ENCODE measurements around the gene MTREX.

DNA sequence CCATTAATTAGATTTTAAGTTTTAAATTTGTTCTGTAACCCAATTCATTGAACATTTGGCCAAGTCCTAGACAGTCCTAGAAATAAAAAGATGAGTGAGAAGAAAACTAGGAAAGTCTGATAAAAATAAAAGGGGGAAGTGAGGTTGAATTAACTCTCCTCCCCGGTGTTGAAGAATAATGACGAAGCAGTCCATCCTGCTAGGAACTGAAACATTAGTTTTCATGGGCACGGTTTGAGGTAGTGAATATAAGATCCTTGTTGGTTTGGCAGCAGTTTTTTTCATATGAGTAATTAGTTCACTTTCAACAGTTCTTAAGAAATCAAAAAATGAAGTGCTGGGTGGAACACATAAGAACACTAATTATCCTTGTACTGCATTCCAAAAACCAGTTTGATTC, 103.1 kb downstream of the MTREX start:
- TF ChIP-seq, protein P1, sequence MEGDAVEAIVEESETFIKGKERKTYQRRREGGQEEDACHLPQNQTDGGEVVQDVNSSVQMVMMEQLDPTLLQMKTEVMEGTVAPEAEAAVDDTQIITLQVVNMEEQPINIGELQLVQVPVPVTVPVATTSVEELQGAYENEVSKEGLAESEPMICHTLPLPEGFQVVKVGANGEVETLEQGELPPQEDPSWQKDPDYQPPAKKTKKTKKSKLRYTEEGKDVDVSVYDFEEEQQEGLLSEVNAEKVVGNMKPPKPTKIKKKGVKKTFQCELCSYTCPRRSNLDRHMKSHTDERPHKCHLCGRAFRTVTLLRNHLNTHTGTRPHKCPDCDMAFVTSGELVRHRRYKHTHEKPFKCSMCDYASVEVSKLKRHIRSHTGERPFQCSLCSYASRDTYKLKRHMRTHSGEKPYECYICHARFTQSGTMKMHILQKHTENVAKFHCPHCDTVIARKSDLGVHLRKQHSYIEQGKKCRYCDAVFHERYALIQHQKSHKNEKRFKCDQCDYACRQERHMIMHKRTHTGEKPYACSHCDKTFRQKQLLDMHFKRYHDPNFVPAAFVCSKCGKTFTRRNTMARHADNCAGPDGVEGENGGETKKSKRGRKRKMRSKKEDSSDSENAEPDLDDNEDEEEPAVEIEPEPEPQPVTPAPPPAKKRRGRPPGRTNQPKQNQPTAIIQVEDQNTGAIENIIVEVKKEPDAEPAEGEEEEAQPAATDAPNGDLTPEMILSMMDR (IDR thresholded peaks at IDR 0.05) = no peak
- no peak for TF ChIP-seq POLR2AphosphoS5 (IDR thresholded peaks at IDR 0.05; ENCODE audit: insufficient read depth in 1 of 2, low read depth in 1 of 2)

Measured in vagina (tissue), 2 donors.